ENCODE results near the gene MCM8.
A peak's percentile ranks its signal among the peaks of the same experiment; 100 is the strongest.

Gene MCM8

GRCh38 chr20:5950271-5951031, at the start of gene MCM8, which contains the start of gene TRMT6:
Gene MCM8, plus strand, starts transcription at chr20:5950652. Its CDS starts 1,364 bp downstream, at chr20:5952016.
Gene TRMT6, minus strand, starts transcription at chr20:5950533. Its CDS starts 128 bp downstream, at chr20:5950405.
- peak; percentile 94 for DNase-seq

- no peak for DNase-seq
Measured at GRCh38 chr20:5900908-5901307, 49.5 kb upstream of the MCM8 start.

- DNase-seq, result no peak
Measured at GRCh38 chr20:5908981-5909380, 41.5 kb upstream of the MCM8 start.

- DNase-seq, result no peak
Measured at GRCh38 chr20:5910186-5910585, 40.3 kb upstream of the MCM8 start.

GRCh38 chr20:5913166-5913565, 37.3 kb upstream of the MCM8 start:
- DNase-seq, result no peak

- no peak for DNase-seq
Measured at GRCh38 chr20:5914859-5915258, 35.6 kb upstream of the MCM8 start.

- peak; percentile 54 for DNase-seq
Measured at GRCh38 chr20:5918856-5919625, 31.4 kb upstream of the MCM8 start.

- DNase-seq, result no peak
Measured at GRCh38 chr20:5919626-5920544, 30.6 kb upstream of the MCM8 start.

GRCh38 chr20:5920581-5920980, 29.9 kb upstream of the MCM8 start:
- no peak for DNase-seq

- no peak for DNase-seq
Measured at GRCh38 chr20:5923493-5923892, 27.0 kb upstream of the MCM8 start.

- DNase-seq, result no peak
Measured at GRCh38 chr20:5925551-5925950, 24.9 kb upstream of the MCM8 start.

- DNase-seq, result no peak
Measured at GRCh38 chr20:5927749-5928462, 22.5 kb upstream of the MCM8 start.

- DNase-seq, result peak; percentile 39
Measured at GRCh38 chr20:5928836-5929715, 21.4 kb upstream of the MCM8 start.

- DNase-seq, result no peak
Measured at GRCh38 chr20:5931411-5931810, 19.0 kb upstream of the MCM8 start.

- no peak for DNase-seq
Measured at GRCh38 chr20:5932796-5933195, 17.7 kb upstream of the MCM8 start.

GRCh38 chr20:5933802-5934436, 16.5 kb upstream of the MCM8 start:
- no peak for DNase-seq

- DNase-seq, result no peak
Measured at GRCh38 chr20:5935384-5935783, 15.1 kb upstream of the MCM8 start.

GRCh38 chr20:5936238-5936637, 14.2 kb upstream of the MCM8 start:
- no peak for DNase-seq

GRCh38 chr20:5938456-5939029, 11.9 kb upstream of the MCM8 start:
- DNase-seq, result no peak

GRCh38 chr20:5945963-5946362, 4.5 kb upstream of the MCM8 start:
- no peak for DNase-seq

Measured in NCI-H2029 treated with DMSO at 0.1 percent for 48 hours (cell line).